ENCODE data around the gene CCN5. TPM values are rescaled to one million over a fixed set of nuclear protein-coding genes. Genes with fewer than 3 reads are reported as not detected.
A peak's percentile ranks its signal among the peaks of the same experiment; 100 is the strongest.

The CCN5 gene
- total and polyA plus RNA-seq, 9 donors = 47.4 to 296 (median 183) TPM

DNA sequence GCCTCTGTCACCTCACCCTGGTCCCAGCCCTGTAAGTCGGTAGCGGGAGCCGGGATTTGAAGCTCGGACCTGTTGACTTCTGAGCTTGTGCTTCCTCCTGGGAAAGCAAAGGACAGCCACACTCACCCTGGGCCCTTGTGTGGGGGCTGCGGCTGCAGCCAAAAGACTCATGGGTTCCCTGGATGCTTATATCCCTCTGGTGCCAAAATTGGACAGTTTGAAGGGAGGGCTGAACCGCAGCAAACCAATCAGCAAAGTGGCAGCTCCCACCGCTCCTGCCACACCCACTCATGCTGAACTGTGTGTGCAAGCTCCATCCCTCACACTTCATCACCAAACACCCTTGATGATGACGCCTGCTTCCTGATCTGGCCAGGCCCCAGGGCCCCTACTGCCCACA, 3.9 kb upstream of the CCN5 start:
- intact Hi-C loops (cut with DNase I) = no loop called here
- H3K4me3 ChIP-seq = no peak overlapping the region
- no peaks in the 10 kb centered on the region for H3K36me3 ChIP-seq
- H3K4me1 ChIP-seq (ENCODE audit: insufficient read depth) = peaks cover 22% of the 10 kb centered on the region
- no peak for DNase-seq
- WGBS, 3 donors = 77 to 84% (median 78%) methylated on average over 7 to 8 of the region's 8 CpGs
- TF ChIP-seq, protein P1, sequence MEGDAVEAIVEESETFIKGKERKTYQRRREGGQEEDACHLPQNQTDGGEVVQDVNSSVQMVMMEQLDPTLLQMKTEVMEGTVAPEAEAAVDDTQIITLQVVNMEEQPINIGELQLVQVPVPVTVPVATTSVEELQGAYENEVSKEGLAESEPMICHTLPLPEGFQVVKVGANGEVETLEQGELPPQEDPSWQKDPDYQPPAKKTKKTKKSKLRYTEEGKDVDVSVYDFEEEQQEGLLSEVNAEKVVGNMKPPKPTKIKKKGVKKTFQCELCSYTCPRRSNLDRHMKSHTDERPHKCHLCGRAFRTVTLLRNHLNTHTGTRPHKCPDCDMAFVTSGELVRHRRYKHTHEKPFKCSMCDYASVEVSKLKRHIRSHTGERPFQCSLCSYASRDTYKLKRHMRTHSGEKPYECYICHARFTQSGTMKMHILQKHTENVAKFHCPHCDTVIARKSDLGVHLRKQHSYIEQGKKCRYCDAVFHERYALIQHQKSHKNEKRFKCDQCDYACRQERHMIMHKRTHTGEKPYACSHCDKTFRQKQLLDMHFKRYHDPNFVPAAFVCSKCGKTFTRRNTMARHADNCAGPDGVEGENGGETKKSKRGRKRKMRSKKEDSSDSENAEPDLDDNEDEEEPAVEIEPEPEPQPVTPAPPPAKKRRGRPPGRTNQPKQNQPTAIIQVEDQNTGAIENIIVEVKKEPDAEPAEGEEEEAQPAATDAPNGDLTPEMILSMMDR (IDR thresholded peaks at IDR 0.05) = no peak
- TF ChIP-seq POLR2A (IDR thresholded peaks at IDR 0.05) (no peak), EP300 (IDR thresholded peaks at IDR 0.05) (no peak)
- H3K27me3 ChIP-seq = no peaks in the 10 kb centered on the region
- no peaks in the 10 kb centered on the region for H3K9me3 ChIP-seq
- no peak overlapping the region for H3K27ac ChIP-seq

DNA sequence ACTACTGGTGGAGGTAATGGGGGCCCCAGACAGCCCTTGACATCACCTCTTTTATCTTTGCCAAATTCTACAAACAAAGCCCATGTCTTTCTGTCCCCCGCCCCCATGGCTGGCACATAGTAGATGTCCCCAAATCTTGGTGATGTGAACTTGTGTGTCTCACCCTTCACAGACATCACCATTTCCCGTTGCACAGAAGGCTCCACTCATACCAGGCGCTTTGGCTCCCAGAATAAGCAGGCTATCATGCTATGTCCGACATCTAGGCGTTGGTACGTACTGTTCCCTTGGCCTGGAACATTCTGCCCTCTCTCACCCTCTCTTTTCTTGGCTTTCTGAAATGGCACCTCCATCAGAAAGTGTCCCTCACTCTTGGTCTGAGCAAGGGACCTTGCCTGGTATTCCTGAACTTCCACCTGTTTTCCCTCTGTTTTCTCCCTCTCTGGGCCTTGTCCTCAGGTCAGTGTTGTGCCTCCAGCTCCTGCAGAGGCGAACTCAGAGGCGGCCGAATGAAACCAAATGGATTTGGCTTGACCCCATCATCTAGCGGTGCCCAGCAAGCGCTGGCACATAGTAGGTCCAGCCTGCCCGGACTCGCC, 968 bp upstream of the CCN5 start:
- Histone ChIP-seq H3K9me3 (no peaks in the 10 kb centered on the region), H3K27ac (peak overlapping the region; percentile 11 to 78), H3K27me3 (no peaks in the 10 kb centered on the region), H3K4me1 (ENCODE audit: insufficient read depth) (peaks cover 28% of the 10 kb centered on the region), H3K36me3 (no peaks in the 10 kb centered on the region), H3K4me3 (no peak overlapping the region)
- intact Hi-C loops (cut with DNase I) = no loop called here
- peak; percentile 89 for TF ChIP-seq EP300 (IDR thresholded peaks at IDR 0.05)
- TF ChIP-seq, protein P1 (IDR thresholded peaks at IDR 0.05) = no peak
- DNase-seq = peak in 1 of 5 donors; percentile 47
- 34 to 41% (median 36%) methylated on average over 13 of the region's 13 CpGs for WGBS, 3 donors

DNA sequence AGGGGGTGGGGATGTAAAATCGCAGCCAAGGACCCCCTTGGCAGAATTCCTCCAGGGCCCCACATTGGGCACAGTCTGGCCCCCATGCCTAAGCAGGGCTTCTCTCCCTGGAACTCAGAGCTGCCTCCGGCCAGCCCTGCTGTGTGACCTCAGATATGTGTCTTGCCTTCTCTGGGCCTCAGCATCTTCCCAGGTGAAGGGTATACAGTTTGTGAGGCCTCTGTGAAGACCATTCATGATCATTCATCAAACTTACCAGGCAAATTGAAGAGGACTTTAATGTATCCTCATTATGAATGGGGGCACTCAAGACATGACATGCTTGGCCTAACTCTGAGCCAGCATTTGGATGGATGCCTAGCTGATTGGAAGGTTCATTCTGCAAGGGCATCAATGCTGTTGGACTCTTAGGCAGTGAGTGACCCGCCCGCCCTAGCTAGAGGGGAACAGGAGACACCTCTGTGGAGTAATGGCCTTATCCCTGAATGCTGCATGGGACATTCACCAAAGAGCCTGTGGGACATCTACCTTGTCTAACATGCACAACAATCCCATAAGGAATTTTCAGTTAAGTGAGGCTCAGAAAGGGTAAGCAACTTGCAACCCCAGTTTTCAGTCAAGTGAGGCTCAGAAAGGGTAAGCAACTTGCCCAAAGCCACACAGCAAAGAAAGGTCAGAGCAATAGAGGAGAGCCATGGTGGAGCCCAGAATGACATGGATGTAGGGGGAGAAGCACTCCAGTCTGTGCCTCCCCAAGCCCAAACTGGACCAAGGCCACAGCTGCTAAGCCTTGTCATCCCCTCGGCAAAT, 535 bp downstream of the CCN5 start:
- Histone ChIP-seq H3K4me1 (ENCODE audit: insufficient read depth) (peaks cover 33% of the 10 kb centered on the region), H3K4me3 (peak overlapping the region; percentile 15), H3K27ac (peak overlapping the region; percentile 11 to 78), H3K27me3 (no peaks in the 10 kb centered on the region), H3K9me3 (no peaks in the 10 kb centered on the region), H3K36me3 (no peaks in the 10 kb centered on the region)
- peak in 1 of 5 donors; percentile 49 for DNase-seq
- 65 to 84% (median 68%) methylated on average over 5 of the region's 5 CpGs for WGBS, 3 donors
- TF ChIP-seq, protein P1 (IDR thresholded peaks at IDR 0.05) = no peak
- TF ChIP-seq POLR2A (IDR thresholded peaks at IDR 0.05) = no peak
- intact Hi-C loops (cut with DNase I) = no loop called here

DNA sequence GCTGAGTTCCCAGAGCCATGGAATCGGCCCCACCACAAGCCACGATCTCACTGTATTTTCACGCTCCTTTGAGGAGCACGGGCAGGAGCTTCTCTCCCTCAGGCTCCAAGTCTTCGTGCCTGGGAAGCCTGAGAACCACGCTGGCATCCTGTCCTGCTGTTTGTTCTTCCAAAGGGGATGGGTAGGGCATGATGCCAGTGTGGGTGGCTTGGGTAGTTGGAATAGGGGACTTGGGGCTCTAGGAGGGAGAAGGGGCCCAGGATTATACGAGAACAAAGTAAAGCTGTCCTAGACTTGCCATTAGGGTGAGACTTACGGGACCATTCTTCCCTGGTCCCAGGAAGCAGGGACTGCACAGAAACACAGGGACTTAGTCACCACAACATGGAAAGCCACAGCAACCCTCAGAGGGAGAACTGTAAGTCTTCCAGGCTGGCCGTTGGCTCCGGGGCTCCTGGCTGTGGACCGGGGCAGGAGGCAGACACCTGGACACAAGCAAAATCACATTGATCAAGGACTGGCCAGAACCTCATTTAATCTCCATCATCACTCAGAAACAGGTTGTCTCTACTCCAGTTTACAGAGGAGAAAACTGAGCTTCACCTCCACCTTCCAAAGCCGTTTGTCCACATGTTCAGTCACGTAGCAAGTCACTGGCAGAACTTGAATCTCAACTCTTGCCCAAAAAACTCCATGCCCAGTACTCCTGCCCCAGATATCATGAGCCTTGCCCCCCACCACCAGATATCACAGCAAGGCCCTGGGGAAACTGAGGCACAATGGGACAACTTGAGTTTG, 1.3 kb downstream of the CCN5 start:
- Histone ChIP-seq H3K27ac (peak overlapping the region; percentile 17 to 78), H3K36me3 (no peaks in the 10 kb centered on the region), H3K4me3 (no peak overlapping the region), H3K27me3 (no peaks in the 10 kb centered on the region), H3K9me3 (no peaks in the 10 kb centered on the region), H3K4me1 (ENCODE audit: insufficient read depth) (peaks cover 32% of the 10 kb centered on the region)
- TF ChIP-seq, protein P1 (IDR thresholded peaks at IDR 0.05) = no peak
- TF ChIP-seq EP300 (IDR thresholded peaks at IDR 0.05) = no peak
- TF ChIP-seq POLR2A (IDR thresholded peaks at IDR 0.05) = no peak
- DNase-seq = peak in 2 of 5 donors; percentile 38 to 56
- intact Hi-C loops (cut with DNase I) = no loop called here
- 70 to 82% (median 81%) methylated on average over 13 of the region's 13 CpGs for WGBS, 3 donors

Data from ovary (tissue), 9 donors.